NCI-H1105 (cell line): ENCODE measurements around the gene GPR146.

Experiments used
- DNase-seq: peaks from one replicate; lab custom pipeline; 2025; lab: John Stamatoyannopoulos, UW

The GPR146 gene

DNA sequence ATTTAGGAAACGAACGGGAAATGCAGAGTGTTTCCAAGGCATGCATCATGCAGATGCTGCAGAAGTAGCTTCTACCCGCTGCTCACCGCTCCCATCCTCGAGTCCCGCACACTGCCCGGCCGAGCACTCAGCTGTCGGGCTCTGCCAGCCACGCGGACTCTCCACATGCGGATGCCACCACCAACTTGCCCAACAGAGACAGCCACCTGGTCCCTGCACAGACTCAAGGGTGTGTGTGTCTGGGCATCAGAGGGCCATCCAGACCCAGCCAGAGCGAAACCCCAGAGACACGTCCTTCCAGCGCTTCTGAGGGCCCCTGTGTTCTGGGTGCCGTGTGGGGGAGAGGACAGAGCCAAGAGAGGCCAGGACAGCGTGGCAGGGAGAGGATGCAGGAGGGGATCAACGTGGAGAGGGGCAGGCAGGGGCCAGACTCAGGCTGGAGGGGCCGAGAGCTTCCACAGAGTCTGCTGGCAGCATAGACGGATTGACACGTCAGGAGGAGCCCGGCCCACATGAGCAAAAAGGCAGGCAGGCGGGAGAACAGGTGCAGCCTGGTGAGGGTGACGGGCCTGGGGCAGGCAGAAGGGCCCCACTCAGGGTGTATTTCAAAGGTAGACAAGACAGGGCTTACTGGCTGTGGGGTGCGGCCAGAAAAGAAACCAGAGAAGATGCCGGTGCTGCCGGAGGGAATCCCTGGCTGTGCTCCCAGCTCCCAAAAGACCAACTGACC is 61.9 kb downstream of the GPR146 start:
- DNase-seq: no peak

DNA sequence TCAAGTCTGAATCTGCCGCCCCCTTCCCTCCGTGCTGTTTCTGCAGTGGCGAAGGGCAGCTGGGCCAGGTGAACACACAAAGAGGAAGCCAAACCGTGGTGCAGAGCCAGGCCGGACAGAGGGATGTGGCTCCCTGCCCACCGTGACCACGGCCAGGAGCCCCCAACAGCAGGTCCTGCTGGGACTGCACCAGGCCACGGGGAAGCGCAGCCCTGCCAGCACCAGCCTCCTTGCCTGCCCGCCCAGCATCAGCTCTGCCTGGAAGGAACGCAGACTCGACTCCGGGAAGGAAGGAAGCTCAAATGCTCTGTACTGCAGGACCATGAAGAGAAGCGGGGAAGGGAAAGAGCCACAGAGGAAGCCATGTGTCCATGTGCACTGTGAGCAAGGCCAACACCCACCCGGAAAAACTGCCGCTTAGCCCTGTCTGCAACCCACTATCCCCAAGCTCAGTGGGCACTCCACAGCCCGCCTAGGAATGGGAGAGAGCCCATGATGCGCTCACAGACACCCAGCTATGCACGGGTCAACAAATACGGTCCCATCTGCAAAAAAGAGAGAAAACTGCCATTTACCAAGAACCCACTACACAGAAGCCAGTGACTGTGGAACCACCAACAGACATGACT is 62.6 kb downstream of the GPR146 start:
- DNase-seq: no peak

- no peak for DNase-seq
These were observed 64.0 kb downstream of the GPR146 start for GRCh38 chr7:1108264-1108920.
